Activated effector memory CD4-positive, alpha-beta T cell treated with Interleukin-2 at 50 U/mL for 16 hours (primary cell): ENCODE data around the gene OSBPL3.

Source experiments
- DNase-seq: peaks from one replicate; pipeline ENCODE4 v3.0.0-alpha.2; 2020

The OSBPL3 gene

GRCh38 chr7:24788961-24789576 lies 190.9 kb downstream of the OSBPL3 start:
- DNase-seq = no peak

DNA sequence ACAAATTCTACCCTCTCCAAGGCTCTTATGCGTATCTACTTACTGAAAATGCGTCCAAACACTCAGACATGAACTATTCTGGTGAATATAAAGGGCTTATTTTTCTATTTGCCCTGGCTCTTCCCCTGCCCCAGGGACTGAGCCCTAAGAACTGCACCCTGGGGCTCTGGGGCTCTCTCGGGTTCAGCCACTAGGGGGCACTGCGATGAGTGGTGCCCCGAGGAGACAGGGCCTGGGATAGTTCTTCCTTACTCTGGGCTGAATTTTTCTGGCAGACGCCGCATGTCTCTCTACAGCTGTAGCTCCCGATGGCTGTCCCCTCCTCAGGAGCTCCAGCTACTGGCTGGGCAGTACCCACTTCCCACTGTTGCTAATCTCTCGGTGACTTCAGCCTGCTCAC lies 191.9 kb downstream of the OSBPL3 start:
- no peak for DNase-seq

DNA sequence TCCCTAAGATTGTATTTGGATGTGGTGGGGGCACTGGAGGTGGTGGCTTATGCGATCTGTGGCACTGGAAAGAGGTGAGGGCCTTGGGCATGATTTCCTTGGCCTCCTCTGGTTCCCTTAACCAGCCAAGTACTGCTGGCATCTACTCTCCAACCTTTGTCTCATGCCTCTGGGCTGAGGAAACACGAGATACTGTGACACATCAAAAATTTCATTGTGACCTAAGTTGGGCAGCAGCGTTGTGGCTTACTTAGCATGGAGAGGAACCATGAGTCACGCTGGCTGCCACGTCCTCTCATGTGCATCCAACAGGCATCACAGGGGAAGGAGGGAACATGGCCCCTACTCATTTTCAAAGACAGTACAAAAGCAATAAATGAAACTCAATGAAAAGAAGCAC lies 193.0 kb downstream of the OSBPL3 start:
- DNase-seq = no peak

DNA sequence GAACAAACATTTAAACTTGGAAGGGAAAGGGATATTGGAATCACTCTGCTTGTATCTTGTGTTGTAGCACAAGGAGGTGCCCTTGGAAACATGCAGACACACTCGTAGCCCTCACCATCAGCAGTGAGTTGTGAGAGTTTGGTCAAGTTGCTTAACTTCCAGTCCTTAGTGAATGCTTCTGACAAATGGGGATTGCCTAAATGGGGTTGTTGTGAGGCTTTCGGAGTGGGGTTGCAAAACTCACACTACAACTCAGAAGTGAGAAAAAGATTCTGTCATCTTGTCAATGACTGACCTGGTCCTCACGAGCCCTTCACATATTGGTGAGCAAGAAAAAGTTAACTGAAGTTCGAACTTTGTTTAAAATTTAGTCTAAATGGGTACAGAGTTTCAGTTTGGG lies 193.7 kb downstream of the OSBPL3 start:
- DNase-seq = no peak

GRCh38 chr7:24784277-24784676 lies 195.7 kb downstream of the OSBPL3 start:
- no peak for DNase-seq

DNA sequence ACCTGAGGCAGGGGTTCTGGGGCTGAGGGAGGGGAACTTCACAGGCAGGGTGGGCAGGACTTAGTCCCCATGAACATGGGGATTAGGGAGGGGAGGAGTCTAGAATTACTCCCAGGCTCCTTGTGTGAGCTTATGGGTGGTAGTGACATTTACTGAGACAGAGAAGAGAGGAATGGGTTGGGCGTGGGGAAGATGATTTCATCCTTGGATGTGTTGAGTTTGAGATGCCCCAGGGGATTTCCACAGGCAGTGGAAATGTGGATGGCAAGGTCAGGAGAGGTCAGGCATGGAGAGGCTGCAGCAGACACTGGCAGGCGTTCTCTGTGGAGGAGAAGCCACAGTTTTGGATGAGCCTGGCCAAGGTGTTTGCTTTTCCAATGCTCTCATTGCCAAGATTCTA lies 196.3 kb downstream of the OSBPL3 start:
- DNase-seq = no peak

DNA sequence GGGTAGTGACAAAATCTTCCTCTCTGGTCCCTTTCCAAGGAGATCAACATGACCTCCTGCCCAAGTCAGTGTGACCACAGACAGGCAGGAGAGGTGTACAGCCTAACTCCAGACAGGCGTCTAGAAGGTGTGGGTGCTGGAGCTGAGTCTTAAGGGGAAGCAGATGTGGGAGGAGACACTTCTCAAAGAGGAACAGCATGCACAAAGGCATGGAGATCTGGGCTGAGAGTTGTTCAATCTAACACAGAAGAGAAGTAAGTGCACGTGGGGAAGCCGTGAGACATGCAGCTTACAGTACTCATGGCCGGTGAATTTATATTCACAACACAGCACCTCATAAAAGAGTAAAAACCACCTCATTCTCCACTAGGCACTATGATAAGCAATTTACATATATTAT lies 198.9 kb downstream of the OSBPL3 start:
- DNase-seq = no peak

GRCh38 chr7:24779283-24779655 lies 200.7 kb downstream of the OSBPL3 start:
- no peak for DNase-seq

DNA sequence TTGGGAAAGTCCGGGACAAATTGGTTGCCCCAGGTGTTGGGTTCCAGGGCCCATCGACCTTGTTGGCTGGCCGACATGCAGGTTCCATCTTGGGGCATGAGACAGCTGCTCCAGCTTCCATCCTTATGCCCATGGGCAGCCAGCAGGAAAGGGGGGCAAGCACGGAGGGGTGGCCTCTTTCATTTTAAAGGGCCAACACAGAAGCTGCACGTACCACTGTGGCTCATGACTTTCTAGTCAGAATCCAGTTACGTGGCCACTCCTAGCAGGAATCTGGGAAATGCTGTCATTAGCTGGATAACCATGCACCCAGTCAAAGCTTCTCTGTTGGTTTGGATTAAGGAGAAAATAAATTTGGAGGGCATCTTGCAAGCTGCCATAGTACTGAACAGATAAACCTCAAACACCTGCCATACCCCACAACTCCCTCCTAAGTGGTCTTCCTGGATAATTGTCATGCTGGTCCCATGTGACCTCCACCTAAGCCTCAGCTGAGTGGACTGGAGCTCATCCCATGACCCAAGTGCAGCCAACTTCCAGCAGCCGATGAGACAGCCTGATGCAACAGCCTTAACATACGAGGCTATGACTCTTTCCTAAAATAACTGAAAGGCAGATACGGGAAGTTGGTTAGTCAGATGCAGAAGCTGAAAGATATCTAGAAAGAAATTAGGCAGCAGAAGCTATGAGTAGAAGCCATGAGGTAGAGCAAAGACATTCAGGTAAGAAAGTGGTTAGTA lies 201.3 kb downstream of the OSBPL3 start:
- DNase-seq = no peak

DNA sequence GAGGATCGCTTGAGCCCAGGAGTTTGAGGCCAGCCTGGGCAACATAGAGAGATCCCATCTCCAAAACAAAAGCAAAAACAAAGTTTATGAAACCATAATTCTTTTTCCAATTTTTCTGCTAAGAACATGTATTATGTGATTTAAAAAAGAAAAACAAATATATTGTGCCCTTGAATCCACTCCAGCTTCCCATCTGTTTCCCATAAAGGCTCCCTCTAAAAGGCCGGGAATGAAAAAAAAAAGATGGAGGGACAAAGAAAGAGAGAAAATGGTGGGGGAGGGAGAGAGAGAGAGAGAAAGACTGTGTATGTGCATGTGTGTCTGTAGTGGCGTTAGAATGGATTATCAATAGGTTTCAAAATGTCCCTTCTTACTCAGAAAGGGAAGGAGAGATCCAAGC lies 202.2 kb downstream of the OSBPL3 start:
- DNase-seq = no peak

DNA sequence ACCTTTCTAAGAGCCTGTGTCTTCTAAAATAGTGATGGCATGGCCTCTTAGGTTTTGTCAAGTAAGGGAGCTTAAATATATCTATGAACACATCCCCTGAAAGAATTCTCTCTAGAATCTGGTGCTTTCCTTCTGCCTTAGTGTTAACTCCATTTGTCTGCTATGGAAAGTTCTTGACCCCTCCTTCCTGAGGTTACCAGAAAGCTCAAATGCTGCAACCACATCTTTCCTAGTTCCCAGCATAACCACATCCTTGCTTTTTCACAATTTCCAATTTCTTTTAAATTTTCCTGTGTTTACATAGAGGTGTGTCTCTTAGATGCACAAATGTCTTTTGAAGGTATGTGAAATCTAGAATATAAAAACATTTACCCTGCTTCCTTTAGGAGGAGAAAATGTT lies 206.3 kb downstream of the OSBPL3 start:
- no peak for DNase-seq

DNA sequence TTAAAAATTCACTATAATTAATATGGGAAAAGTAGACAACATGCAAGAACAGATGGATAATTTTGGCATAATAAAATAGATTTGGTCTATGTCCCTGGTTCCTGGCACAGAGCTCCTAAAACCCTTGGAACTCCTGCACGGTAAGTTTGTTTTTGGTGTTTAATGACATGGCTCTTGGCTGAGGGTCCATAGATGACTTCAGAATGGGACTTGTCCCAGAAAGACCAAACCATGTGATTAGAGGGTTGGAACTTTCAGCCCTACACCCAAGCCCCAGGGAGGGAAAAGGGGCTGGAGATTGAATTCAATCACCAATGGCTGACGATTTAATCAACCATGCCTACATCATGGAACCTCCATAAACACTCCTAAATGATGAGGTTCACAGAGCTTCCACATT lies 210.1 kb downstream of the OSBPL3 start:
- DNase-seq = no peak

DNA sequence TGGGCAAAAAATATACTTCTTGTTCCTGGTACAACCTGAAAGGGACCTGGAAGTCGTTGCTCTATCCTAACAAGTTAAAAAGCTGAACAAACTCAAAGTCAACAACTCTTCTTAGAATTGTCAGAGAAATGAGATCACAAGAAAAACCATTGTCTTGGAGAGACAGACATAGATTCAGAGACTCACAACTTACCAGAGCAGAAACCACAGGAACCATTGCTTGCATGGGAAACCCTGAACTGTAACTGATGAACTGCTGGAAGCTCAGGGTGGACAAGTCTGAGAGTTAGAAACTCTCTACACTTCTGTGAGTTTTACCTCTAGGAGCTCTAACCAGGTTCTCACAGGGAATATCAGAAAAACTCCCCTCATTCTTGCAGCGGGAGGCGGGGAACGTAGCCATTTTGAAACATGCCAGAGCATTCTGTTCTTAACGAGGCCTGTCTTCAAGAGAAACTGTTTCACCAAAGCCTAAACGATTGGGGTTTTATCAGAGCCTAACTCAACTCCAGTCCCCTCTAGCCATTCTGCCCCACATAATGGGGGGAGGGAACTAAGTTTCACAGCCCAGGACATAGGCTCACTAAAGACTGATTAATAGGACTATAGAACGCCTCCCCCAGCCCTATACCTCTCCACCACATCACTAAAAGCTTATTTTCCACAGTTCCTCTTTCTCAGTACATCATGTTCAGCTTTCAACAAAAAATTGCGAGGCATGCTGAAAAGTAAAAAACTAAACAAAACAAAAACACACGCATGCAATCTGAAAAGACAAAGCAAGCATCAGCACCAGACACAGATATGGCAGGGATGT lies 210.8 kb downstream of the OSBPL3 start:
- DNase-seq = no peak

GRCh38 chr7:24767878-24768569 lies 212.0 kb downstream of the OSBPL3 start:
- no peak for DNase-seq

DNA sequence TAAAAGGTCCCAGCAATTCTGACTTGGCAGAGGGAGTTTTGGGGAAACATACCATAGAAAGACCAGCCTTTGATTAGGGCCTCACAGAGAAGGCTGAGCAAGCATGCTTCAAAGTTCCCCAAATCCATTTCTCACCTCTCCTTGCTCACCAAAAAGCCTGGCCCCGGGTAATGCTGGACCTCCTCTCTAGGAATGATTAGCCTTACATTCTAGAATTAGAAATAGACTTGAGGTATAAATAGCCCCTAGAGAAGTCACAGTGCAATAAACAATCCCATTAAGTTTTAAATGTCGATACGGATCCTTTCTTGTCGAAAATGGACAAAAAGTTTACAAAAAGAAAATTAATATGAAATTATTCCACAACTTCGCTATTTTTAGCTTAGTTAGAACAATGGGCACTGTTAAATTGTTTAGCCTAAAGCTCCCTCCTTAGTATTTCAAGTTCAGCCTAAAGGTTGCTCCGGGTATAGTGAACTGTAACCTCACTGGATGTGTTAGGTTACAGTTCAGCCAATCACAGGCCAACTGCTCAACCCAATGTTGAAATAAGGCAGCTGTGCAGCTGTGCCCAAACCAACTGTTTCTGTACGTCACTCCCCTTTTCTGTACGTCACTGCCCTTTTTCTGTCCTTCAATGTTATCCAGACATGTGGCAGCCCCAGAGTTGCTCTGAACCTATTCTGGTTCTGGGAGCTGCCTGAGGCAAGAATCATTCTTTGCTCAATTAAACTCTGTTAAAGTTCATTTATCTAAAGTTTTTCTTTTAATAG lies 214.8 kb downstream of the OSBPL3 start:
- no peak for DNase-seq

- DNase-seq = no peak
Observed at GRCh38 chr7:24764011-24764410, 216.0 kb downstream of the OSBPL3 start.

DNA sequence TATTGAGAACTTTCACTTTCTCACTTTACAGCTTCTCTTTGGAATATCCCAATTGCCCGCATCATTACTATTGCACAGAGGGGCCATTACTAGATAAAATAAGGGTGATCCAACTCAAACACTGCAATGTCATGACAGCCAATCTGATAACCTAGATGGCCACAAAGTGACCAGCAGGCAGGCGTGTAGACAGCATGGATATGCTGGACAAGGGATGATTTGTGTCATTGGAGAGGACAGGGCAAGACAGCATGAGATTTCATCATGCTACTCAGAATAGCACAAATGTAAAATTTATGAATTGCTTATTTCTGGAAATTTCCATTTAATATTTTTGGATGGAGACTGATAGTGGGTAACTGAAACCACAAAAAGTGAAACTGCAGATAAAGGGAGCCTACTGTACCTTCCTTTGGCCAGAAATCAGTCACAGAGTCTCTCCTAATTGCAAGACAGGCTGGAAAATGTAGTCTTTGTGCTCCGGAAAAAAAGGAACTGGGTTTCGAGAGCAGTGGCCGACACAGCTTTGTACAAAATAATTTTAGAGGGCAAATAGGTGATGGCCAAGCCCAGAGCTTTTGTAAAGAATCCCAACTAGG lies 216.6 kb downstream of the OSBPL3 start:
- DNase-seq = no peak

DNA sequence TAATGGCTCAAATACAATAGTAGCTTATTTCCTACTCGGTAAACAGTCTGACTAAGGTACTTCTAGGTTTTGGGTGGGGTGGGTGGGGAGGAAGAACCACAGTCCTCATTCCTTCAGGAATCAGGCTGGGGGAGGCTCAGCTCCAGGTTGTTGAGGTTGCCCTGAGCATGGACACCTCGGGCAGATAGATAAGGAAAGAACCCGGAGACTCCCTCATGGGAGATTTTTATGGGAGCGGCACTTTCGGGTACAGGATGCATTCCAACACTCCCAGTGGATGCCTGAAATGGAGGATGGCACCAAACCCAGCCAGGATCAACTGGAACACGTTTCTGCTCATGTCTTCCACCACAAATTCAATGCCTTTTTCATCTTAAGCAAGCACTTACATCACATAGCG lies 217.2 kb downstream of the OSBPL3 start:
- no peak for DNase-seq

DNA sequence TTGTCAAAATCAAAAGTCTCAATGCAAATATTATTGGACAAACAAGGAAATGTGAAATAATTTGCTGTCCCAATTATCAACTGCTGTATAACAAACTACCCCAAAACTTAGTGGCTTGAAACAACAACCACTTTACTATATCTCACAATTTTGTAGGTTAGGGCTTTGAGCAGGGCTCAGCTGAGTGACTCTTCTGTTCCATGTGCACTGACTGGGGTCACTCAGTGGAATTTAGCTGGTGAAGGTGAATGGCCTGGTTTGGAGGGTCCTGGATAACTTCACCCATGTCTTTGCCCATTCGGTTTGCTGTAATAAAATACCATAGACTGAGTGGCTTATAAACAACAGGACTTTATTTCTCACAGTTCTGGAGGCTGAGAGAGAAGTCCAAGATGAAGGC lies 219.0 kb downstream of the OSBPL3 start:
- no peak for DNase-seq

- DNase-seq = no peak
Observed at GRCh38 chr7:24757353-24758275, 222.4 kb downstream of the OSBPL3 start, which contains the start of gene GSDME. Gene GSDME, minus strand, starts transcription at chr7:24757464. Its CDS starts 7,690 bp downstream, at chr7:24749774.
